ENCODE results near the gene MAB21L3.
"Not testable (repeated sequence)": the region's sequence is repeated elsewhere in the genome, so short reads cannot be mapped to it uniquely, and the experiment has no call there.

MAB21L3 gene

GRCh38 chr1:116138277-116138792, 27.1 kb downstream of the MAB21L3 start:
- H3K36me3 Mint-ChIP-seq, result no peaks in the 10 kb centered on the region
- H3K4me1 Mint-ChIP-seq (ENCODE audit: low read depth), result peaks cover 6% of the 10 kb centered on the region
- H3K9me3 Mint-ChIP-seq (ENCODE audit: low read depth), result no peaks in the 10 kb centered on the region
- H3K4me3 Mint-ChIP-seq, result no peak overlapping the region
- H3K27me3 Mint-ChIP-seq, result no peaks in the 10 kb centered on the region
- no peak overlapping the region for H3K27ac Mint-ChIP-seq

- H3K27ac Mint-ChIP-seq, result no peak overlapping the region
- H3K4me3 Mint-ChIP-seq, result no peak overlapping the region
- peaks cover 4% of the 10 kb centered on the region for H3K36me3 Mint-ChIP-seq
- H3K9me3 Mint-ChIP-seq (ENCODE audit: low read depth), result peaks cover 5% of the 10 kb centered on the region
- peaks cover 6% of the 10 kb centered on the region for H3K4me1 Mint-ChIP-seq (ENCODE audit: low read depth)
- peaks cover 3% of the 10 kb centered on the region for H3K27me3 Mint-ChIP-seq
Observed at GRCh38 chr1:116139592-116140134, 28.5 kb downstream of the MAB21L3 start.

GRCh38 chr1:116144151-116144550, 33.0 kb downstream of the MAB21L3 start:
- H3K4me3 Mint-ChIP-seq, result no peak overlapping the region
- no peak overlapping the region for H3K27ac Mint-ChIP-seq
- peaks cover 5% of the 10 kb centered on the region for H3K9me3 Mint-ChIP-seq (ENCODE audit: low read depth)
- H3K36me3 Mint-ChIP-seq, result peaks cover 4% of the 10 kb centered on the region
- H3K27me3 Mint-ChIP-seq, result peaks cover 3% of the 10 kb centered on the region
- H3K4me1 Mint-ChIP-seq (ENCODE audit: low read depth), result peaks cover 18% of the 10 kb centered on the region

GRCh38 chr1:116146447-116147113, 35.4 kb downstream of the MAB21L3 start:
- not testable (repeated sequence) for H3K36me3 Mint-ChIP-seq; H3K27ac Mint-ChIP-seq; H3K4me3 Mint-ChIP-seq; H3K27me3 Mint-ChIP-seq; H3K9me3 Mint-ChIP-seq (ENCODE audit: low read depth)
- H3K4me1 Mint-ChIP-seq (ENCODE audit: low read depth), result peaks cover 37% of the 10 kb centered on the region

- Mint-ChIP-seq H3K9me3 (ENCODE audit: low read depth) (peaks cover 5% of the 10 kb centered on the region), H3K27ac (no peak overlapping the region), H3K27me3 (peaks cover 3% of the 10 kb centered on the region), H3K4me1 (ENCODE audit: low read depth) (peaks cover 41% of the 10 kb centered on the region), H3K36me3 (peaks cover 4% of the 10 kb centered on the region), H3K4me3 (peak overlapping the region; percentile 14)
Observed at GRCh38 chr1:116147114-116147510, 35.9 kb downstream of the MAB21L3 start.

GRCh38 chr1:116147972-116148371, 36.8 kb downstream of the MAB21L3 start:
- Mint-ChIP-seq H3K27me3 (peaks cover 3% of the 10 kb centered on the region), H3K36me3 (peaks cover 4% of the 10 kb centered on the region), H3K4me3 (no peak overlapping the region), H3K4me1 (ENCODE audit: low read depth) (peaks cover 41% of the 10 kb centered on the region), H3K27ac (no peak overlapping the region), H3K9me3 (ENCODE audit: low read depth) (peaks cover 5% of the 10 kb centered on the region)

- Mint-ChIP-seq H3K27me3 (peaks cover 2% of the 10 kb centered on the region), H3K9me3 (ENCODE audit: low read depth) (peaks cover 4% of the 10 kb centered on the region), H3K4me3 (no peak overlapping the region), H3K4me1 (ENCODE audit: low read depth) (peaks cover 41% of the 10 kb centered on the region), H3K27ac (no peak overlapping the region), H3K36me3 (peaks cover 3% of the 10 kb centered on the region)
Observed at GRCh38 chr1:116148967-116149366, 37.8 kb downstream of the MAB21L3 start.

- Mint-ChIP-seq H3K4me3 (peak overlapping the region; percentile 14), H3K9me3 (ENCODE audit: low read depth) (no peaks in the 10 kb centered on the region), H3K27me3 (no peaks in the 10 kb centered on the region), H3K4me1 (ENCODE audit: low read depth) (peaks cover 37% of the 10 kb centered on the region), H3K36me3 (no peaks in the 10 kb centered on the region), H3K27ac (no peak overlapping the region)
Observed at GRCh38 chr1:116150368-116150767, 39.2 kb downstream of the MAB21L3 start.

GRCh38 chr1:116151739-116152576, 40.8 kb downstream of the MAB21L3 start:
- Mint-ChIP-seq H3K4me1 (ENCODE audit: low read depth) (peaks cover 30% of the 10 kb centered on the region), H3K9me3 (ENCODE audit: low read depth) (no peaks in the 10 kb centered on the region), H3K4me3 (peak overlapping the region; percentile 84), H3K27ac (peak overlapping the region; percentile 58), H3K36me3 (peaks cover 2% of the 10 kb centered on the region), H3K27me3 (no peaks in the 10 kb centered on the region)

- H3K27ac Mint-ChIP-seq, result no peak overlapping the region
- no peaks in the 10 kb centered on the region for H3K27me3 Mint-ChIP-seq
- no peak overlapping the region for H3K4me3 Mint-ChIP-seq
- peaks cover 26% of the 10 kb centered on the region for H3K4me1 Mint-ChIP-seq (ENCODE audit: low read depth)
- H3K36me3 Mint-ChIP-seq, result peaks cover 2% of the 10 kb centered on the region
- no peaks in the 10 kb centered on the region for H3K9me3 Mint-ChIP-seq (ENCODE audit: low read depth)
Observed at GRCh38 chr1:116152577-116152943, 41.4 kb downstream of the MAB21L3 start.

- Mint-ChIP-seq H3K36me3 (peaks cover 2% of the 10 kb centered on the region), H3K4me1 (ENCODE audit: low read depth) (peaks cover 26% of the 10 kb centered on the region), H3K27me3 (no peaks in the 10 kb centered on the region), H3K27ac (no peak overlapping the region), H3K4me3 (no peak overlapping the region), H3K9me3 (ENCODE audit: low read depth) (no peaks in the 10 kb centered on the region)
Observed at GRCh38 chr1:116152950-116153691, 41.9 kb downstream of the MAB21L3 start.

GRCh38 chr1:116153692-116154031, 42.5 kb downstream of the MAB21L3 start:
- Mint-ChIP-seq H3K27me3 (no peaks in the 10 kb centered on the region), H3K36me3 (peaks cover 2% of the 10 kb centered on the region), H3K4me1 (ENCODE audit: low read depth) (peaks cover 24% of the 10 kb centered on the region), H3K27ac (no peak overlapping the region), H3K9me3 (ENCODE audit: low read depth) (peaks cover 4% of the 10 kb centered on the region), H3K4me3 (no peak overlapping the region)

- Mint-ChIP-seq H3K27me3 (no peaks in the 10 kb centered on the region), H3K9me3 (ENCODE audit: low read depth) (peaks cover 8% of the 10 kb centered on the region), H3K36me3 (peaks cover 5% of the 10 kb centered on the region), H3K4me1 (ENCODE audit: low read depth) (peaks cover 24% of the 10 kb centered on the region), H3K4me3 (no peak overlapping the region), H3K27ac (no peak overlapping the region)
Observed at GRCh38 chr1:116154536-116154935, 43.3 kb downstream of the MAB21L3 start.

- Mint-ChIP-seq H3K9me3 (ENCODE audit: low read depth) (peaks cover 8% of the 10 kb centered on the region), H3K4me1 (ENCODE audit: low read depth) (no peaks in the 10 kb centered on the region), H3K27ac (no peak overlapping the region), H3K4me3 (no peak overlapping the region), H3K27me3 (no peaks in the 10 kb centered on the region), H3K36me3 (peaks cover 5% of the 10 kb centered on the region)
Observed at GRCh38 chr1:116157096-116157495, 45.9 kb downstream of the MAB21L3 start.

- Mint-ChIP-seq H3K36me3 (peaks cover 5% of the 10 kb centered on the region), H3K27ac (no peak overlapping the region), H3K4me3 (no peak overlapping the region), H3K9me3 (ENCODE audit: low read depth) (peaks cover 8% of the 10 kb centered on the region), H3K4me1 (ENCODE audit: low read depth) (no peaks in the 10 kb centered on the region), H3K27me3 (no peaks in the 10 kb centered on the region)
Observed at GRCh38 chr1:116159177-116159576, 48.0 kb downstream of the MAB21L3 start.

Measured in activated naive CD8-positive, alpha-beta T cell (primary cell).